Hematopoietic multipotent progenitor cell treated with erythropoietin and hydrocortisone succinate and interleukin-3 and kit ligand, for 15 days (in vitro differentiated cells): ENCODE results near the gene SEC11A.
"Not testable (repeated sequence)": the region's sequence is repeated elsewhere in the genome, so short reads cannot be mapped to it uniquely, and the experiment has no call there.

Experiments used
- DNase-seq: peaks from one replicate; pipeline ENCODE4 v3.0.0-alpha.2; 2015; ENCODE audit warnings: low spot score

The SEC11A gene

GRCh38 chr15:84716036-84716732, at the start of gene SEC11A:
Gene SEC11A (minus strand): TSS chr15:84716139. CDS start chr15:84716075, 64 bp downstream.
- DNase-seq, result peak; percentile 93

- DNase-seq, result no peak
Measured at GRCh38 chr15:84765675-84766074, 49.7 kb upstream of the SEC11A start.

- DNase-seq, result no peak
Measured at GRCh38 chr15:84764989-84765388, 49.0 kb upstream of the SEC11A start.

GRCh38 chr15:84764585-84764984, 48.6 kb upstream of the SEC11A start:
- no peak for DNase-seq

- no peak for DNase-seq
Measured at GRCh38 chr15:84762840-84763572, 47.1 kb upstream of the SEC11A start.

GRCh38 chr15:84761607-84762131, 45.7 kb upstream of the SEC11A start:
- DNase-seq, result no peak

- DNase-seq, result no peak
Measured at GRCh38 chr15:84760219-84760618, 44.3 kb upstream of the SEC11A start.

GRCh38 chr15:84759018-84759417, 43.1 kb upstream of the SEC11A start:
- DNase-seq, result no peak

- no peak for DNase-seq
Measured at GRCh38 chr15:84755736-84756527, 40.0 kb upstream of the SEC11A start.

- not testable (repeated sequence) for DNase-seq
Measured at GRCh38 chr15:84754889-84755288, 39.0 kb upstream of the SEC11A start.

- no peak for DNase-seq
Measured at GRCh38 chr15:84752700-84753099, 36.8 kb upstream of the SEC11A start.

GRCh38 chr15:84752195-84752594, 36.3 kb upstream of the SEC11A start:
- no peak for DNase-seq

- not testable (repeated sequence) for DNase-seq
Measured at GRCh38 chr15:84751721-84752120, 35.8 kb upstream of the SEC11A start.

GRCh38 chr15:84750583-84751092, 34.7 kb upstream of the SEC11A start:
- DNase-seq, result no peak

GRCh38 chr15:84749111-84749991, 33.4 kb upstream of the SEC11A start:
- DNase-seq, result peak; percentile 50

GRCh38 chr15:84748274-84749110, 32.6 kb upstream of the SEC11A start, which contains the start of gene ZNF592:
Gene ZNF592 (plus strand): TSS chr15:84748592. CDS start chr15:84782676, 34,084 bp downstream.
- DNase-seq, result peak; percentile 81

GRCh38 chr15:84747416-84748273, 31.7 kb upstream of the SEC11A start:
- DNase-seq, result peak; percentile 64

GRCh38 chr15:84741121-84741520, 25.2 kb upstream of the SEC11A start:
- no peak for DNase-seq

GRCh38 chr15:84740691-84741090, 24.8 kb upstream of the SEC11A start:
- no peak for DNase-seq
